Measurements from ENCODE around the gene IL2.

DNA sequence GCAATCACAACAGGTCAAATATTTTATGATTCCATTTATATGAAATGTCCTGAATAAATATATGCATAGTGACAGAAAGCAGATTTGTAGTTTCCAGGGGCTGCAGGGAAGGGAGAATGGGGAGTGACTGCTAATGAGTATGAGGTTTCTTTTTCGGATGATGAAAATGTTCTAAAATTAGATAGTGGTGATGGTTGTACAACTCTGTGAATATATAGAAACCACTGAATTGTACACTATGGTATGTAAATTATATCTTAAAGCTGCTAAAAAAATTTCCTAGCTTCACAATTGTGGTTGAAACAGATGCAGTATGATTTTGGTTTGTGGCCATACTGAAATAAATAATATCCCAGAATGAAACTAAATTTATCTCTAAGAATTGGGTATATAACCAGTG is 12.9 kb upstream of the IL2 start:
- TF ChIP-seq, protein P1, sequence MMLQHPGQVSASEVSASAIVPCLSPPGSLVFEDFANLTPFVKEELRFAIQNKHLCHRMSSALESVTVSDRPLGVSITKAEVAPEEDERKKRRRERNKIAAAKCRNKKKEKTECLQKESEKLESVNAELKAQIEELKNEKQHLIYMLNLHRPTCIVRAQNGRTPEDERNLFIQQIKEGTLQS (IDR thresholded peaks at IDR 0.05), result no peak
- TF ChIP-seq, protein P2, sequence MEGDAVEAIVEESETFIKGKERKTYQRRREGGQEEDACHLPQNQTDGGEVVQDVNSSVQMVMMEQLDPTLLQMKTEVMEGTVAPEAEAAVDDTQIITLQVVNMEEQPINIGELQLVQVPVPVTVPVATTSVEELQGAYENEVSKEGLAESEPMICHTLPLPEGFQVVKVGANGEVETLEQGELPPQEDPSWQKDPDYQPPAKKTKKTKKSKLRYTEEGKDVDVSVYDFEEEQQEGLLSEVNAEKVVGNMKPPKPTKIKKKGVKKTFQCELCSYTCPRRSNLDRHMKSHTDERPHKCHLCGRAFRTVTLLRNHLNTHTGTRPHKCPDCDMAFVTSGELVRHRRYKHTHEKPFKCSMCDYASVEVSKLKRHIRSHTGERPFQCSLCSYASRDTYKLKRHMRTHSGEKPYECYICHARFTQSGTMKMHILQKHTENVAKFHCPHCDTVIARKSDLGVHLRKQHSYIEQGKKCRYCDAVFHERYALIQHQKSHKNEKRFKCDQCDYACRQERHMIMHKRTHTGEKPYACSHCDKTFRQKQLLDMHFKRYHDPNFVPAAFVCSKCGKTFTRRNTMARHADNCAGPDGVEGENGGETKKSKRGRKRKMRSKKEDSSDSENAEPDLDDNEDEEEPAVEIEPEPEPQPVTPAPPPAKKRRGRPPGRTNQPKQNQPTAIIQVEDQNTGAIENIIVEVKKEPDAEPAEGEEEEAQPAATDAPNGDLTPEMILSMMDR (IDR thresholded peaks at IDR 0.05 in 2 of 3, conservative IDR thresholded peaks at IDR 0.05 in 1 of 3; ENCODE audit: borderline replicate concordance in 1 of 3, insufficient read depth in 1 of 3, low read depth in 2 of 3, low read length in 2 of 3), result no peak
